Body of pancreas (tissue), 4 donors: ENCODE data around the gene UBR4. TPM values are rescaled to one million over a fixed set of nuclear protein-coding genes. Genes with fewer than 3 reads are reported as not detected.

Source experiments
- ATAC-seq: fragments of 150-250 bp; one replicate; pipeline ENCODE4 v1.9.1; 2016
- DNase-seq, 4 donors: peaks; one replicate each; pipeline ENCODE4 v3.0.0-alpha.2; 2019
- H3K27ac ChIP-seq, 4 donors: fragments of 200-600 bp; sonication (generic); 1 replicate in 3 of 4; 2 replicates in 1 of 4; pipeline versions ENCODE4 v1.5.1 to v1.6.1; 2016 to 2019; ENCODE audit warnings: mild to moderate bottlenecking in 1 of 4, mixed read lengths in 1 of 4, moderate library complexity in 1 of 4
- H3K27me3 ChIP-seq, 2 donors: fragments of 200-600 bp; sonication (generic); one replicate each; pipeline ENCODE4 v1.6.0; 2016; ENCODE audit warnings: mild to moderate bottlenecking in 1 of 2
- H3K36me3 ChIP-seq, 2 donors: fragments of 200-600 bp; sonication (generic); replicated peaks in 1 of 2; 2 replicates each; pipeline ENCODE4 v1.5.1; 2016; ENCODE audit warnings: low read depth in 2 of 2; ENCODE audit not compliant: insufficient read depth in 1 of 2
- H3K4me1 ChIP-seq: fragments of 200-600 bp; sonication (generic); one replicate; pipeline ENCODE4 v1.6.0; 2016
- H3K4me3 ChIP-seq, 2 donors: fragments of 200-600 bp; sonication (generic); 1 replicate in 1 of 2; 2 replicates in 1 of 2; pipeline ENCODE4 v1.5.1; 2016 to 2019
- H3K9me3 ChIP-seq, 3 donors: fragments of 200-600 bp; sonication (generic); 1 replicate in 2 of 3; 2 replicates in 1 of 3; pipeline ENCODE4 v1.5.1; 2016
- POLR2A ChIP-seq, 3 donors: fragments of 450-650 bp; IDR thresholded peaks; one replicate each; pipeline ENCODE4 v1.6.1; 2016; ENCODE audit warnings: antibody characterized with exemption in 3 of 3, mild to moderate bottlenecking in 2 of 3
- WGBS, 2 donors: methylation state at CpG; one replicate each; pipeline ENCODE4 v1.1.5; 2017; 5-methylcytosine and 5-hydroxymethylcytosine counted together
- intact Hi-C: fragments of 100-400 bp; cut with DNase I; formaldehyde crosslinking; loops from one replicate; pipeline ENCODE4 v1.15.1; 2023
- total RNA-seq, 2 donors: library from RNA; depleted of rRNA; stranded (reverse); fragments of >200 nt; gene quantifications; one replicate each; pipeline ENCODE4 v1.1.0, GENCODE V29; 2016
- TF ChIP-seq, protein P1 (sequence below), 7 experiments: fragments of 450-650 bp in 4 of 7; fragments of 200-600 bp in 3 of 7; sonication (generic) in 3 of 7; IDR thresholded peaks; one replicate each; pipeline ENCODE4 v1.5.1; 2016 to 2019; ENCODE audit warnings: antibody characterized with exemption in 7 of 7

The UBR4 gene
- total RNA-seq, 2 donors from 2014 or later = 84.4 to 87.4 TPM

DNA sequence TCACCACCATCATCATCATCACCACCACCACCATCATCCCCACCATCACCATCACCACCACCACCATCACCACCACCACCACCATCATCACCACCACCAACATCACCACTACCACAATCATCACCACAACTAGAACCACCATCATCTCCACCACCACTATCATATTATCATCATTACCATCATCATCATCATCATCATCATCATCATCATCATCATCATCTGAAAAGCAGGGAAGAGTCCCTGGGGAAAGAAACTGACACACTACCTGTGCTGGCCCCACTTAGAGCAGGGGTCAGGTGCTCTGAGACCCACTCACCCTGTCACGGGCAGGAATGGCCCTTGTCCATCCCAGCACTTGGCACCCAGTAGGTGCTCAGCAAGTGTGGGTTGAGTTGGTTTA, 148.7 kb downstream of the UBR4 start:
- Histone ChIP-seq H3K4me1 (peaks cover 32% of the 10 kb centered on the region), H3K36me3 (no peaks in the 10 kb centered on the region), H3K9me3 (no peaks in the 10 kb centered on the region), H3K27ac (no peak overlapping the region), H3K27me3 (no peaks in the 10 kb centered on the region), H3K4me3 (no peak overlapping the region)
- no peak for TF ChIP-seq POLR2A (IDR thresholded peaks at IDR 0.05)
- TF ChIP-seq, protein P1, sequence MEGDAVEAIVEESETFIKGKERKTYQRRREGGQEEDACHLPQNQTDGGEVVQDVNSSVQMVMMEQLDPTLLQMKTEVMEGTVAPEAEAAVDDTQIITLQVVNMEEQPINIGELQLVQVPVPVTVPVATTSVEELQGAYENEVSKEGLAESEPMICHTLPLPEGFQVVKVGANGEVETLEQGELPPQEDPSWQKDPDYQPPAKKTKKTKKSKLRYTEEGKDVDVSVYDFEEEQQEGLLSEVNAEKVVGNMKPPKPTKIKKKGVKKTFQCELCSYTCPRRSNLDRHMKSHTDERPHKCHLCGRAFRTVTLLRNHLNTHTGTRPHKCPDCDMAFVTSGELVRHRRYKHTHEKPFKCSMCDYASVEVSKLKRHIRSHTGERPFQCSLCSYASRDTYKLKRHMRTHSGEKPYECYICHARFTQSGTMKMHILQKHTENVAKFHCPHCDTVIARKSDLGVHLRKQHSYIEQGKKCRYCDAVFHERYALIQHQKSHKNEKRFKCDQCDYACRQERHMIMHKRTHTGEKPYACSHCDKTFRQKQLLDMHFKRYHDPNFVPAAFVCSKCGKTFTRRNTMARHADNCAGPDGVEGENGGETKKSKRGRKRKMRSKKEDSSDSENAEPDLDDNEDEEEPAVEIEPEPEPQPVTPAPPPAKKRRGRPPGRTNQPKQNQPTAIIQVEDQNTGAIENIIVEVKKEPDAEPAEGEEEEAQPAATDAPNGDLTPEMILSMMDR (IDR thresholded peaks at IDR 0.05) = no peak
- intact Hi-C loops = no loop called here
- WGBS, 2 donors = 100% methylated on average over 1 of the region's 1 CpG
- ATAC-seq = no peak
- no peak for DNase-seq

DNA sequence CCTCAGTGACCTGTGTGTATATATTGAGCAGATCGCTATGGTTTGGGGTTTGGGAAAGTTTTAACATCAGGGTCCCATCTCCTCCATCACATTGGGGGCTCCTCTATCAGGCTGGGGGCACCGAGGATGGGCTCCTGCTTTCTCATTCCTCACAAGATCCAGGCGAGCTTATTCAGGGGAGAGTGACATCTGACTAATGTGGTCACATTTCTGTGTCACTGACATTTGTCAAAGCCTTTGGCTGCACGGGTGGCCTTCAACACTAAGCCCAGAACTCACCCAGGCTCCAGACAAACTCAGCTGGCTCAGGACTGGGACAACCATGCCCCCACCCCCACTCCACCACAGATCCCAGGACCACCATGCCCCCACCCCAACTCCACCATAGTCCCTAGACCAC, 150.3 kb downstream of the UBR4 start:
- no peak for TF ChIP-seq POLR2A (IDR thresholded peaks at IDR 0.05)
- TF ChIP-seq, protein P1 (IDR thresholded peaks at IDR 0.05) = no peak

DNA sequence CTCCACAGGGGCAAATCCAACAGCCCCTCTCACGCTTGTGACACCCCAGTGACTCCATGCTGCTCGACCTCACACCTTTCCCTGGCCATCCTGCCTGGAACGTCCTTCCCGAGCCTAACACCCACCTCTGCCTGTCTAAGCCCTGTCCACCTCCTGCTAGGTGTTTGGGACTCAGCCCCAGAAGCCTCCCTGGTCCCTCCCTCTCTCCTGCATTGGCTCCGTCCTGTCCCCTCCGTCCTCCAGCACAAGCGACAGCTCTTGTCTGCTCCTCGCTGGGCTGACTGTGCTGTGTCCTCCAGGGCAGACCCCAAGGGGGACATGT, 151.6 kb downstream of the UBR4 start:
- no peak for TF ChIP-seq POLR2A (IDR thresholded peaks at IDR 0.05)
- TF ChIP-seq, protein P1 (IDR thresholded peaks at IDR 0.05) = no peak
- Histone ChIP-seq H3K27ac (no peak overlapping the region), H3K4me3 (no peak overlapping the region), H3K4me1 (peaks cover 3% of the 10 kb centered on the region), H3K36me3 (no peaks in the 10 kb centered on the region), H3K9me3 (no peaks in the 10 kb centered on the region), H3K27me3 (no peaks in the 10 kb centered on the region)
- intact Hi-C loops = no loop called here
- DNase-seq = no peak
- 68 to 69% methylated on average over 8 of the region's 8 CpGs for WGBS, 2 donors
- ATAC-seq = no peak

More for the DNA sequence above, 150.3 kb downstream of the UBR4 start:
- intact Hi-C loops = no loop called here
- 50 to 58% methylated on average over 4 of the region's 4 CpGs for WGBS, 2 donors
- Histone ChIP-seq H3K36me3 (no peaks in the 10 kb centered on the region), H3K27me3 (no peaks in the 10 kb centered on the region), H3K27ac (no peak overlapping the region), H3K9me3 (no peaks in the 10 kb centered on the region), H3K4me3 (no peak overlapping the region), H3K4me1 (peaks cover 17% of the 10 kb centered on the region)
- DNase-seq (no peak), ATAC-seq (no peak)

DNA sequence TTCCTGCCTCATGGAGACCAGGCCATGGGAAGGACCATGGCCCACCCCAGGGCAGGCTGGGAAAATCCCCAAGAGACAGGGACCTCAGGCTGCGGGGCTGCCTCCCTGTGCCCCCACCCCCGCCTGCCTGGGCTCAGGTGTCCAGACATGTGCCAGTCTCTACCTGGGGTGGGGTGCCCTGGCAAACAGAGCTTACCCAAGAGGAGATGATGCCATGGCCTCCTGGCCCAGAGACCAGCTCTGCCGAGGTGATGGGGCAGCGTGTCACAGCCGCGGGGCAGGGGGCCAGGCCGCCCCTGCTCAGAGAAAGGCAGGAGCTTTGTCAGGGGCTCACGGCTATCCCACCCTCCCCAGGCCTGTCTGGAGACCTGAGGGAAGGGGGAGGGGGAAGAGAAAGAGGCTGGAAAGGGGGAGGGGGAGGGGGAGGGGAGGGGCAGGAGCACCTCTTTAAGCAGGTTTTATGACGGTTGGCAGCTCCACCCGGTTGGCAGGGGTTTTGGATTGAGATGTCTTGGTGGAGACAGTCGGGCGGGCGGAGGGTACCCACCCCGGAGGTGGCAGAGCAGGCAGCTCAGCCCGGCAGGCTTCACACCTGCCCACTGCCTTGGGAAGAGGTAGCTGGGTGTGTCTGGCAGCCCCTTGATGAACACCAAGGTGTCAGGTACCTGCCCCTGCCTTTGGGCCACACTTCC, 152.1 kb downstream of the UBR4 start:
- intact Hi-C loops = no loop called here
- H3K9me3 ChIP-seq = no peaks in the 10 kb centered on the region
- no peaks in the 10 kb centered on the region for H3K27me3 ChIP-seq
- H3K4me3 ChIP-seq = no peak overlapping the region
- no peak for TF ChIP-seq POLR2A (IDR thresholded peaks at IDR 0.05)
- TF ChIP-seq, protein P1 (IDR thresholded peaks at IDR 0.05) = no peak
- no peaks in the 10 kb centered on the region for H3K36me3 ChIP-seq
- H3K4me1 ChIP-seq = no peaks in the 10 kb centered on the region
- ATAC-seq (no peak), DNase-seq (no peak)
- no peak overlapping the region for H3K27ac ChIP-seq
- 73 to 75% methylated on average over 15 of the region's 15 CpGs for WGBS, 2 donors

DNA sequence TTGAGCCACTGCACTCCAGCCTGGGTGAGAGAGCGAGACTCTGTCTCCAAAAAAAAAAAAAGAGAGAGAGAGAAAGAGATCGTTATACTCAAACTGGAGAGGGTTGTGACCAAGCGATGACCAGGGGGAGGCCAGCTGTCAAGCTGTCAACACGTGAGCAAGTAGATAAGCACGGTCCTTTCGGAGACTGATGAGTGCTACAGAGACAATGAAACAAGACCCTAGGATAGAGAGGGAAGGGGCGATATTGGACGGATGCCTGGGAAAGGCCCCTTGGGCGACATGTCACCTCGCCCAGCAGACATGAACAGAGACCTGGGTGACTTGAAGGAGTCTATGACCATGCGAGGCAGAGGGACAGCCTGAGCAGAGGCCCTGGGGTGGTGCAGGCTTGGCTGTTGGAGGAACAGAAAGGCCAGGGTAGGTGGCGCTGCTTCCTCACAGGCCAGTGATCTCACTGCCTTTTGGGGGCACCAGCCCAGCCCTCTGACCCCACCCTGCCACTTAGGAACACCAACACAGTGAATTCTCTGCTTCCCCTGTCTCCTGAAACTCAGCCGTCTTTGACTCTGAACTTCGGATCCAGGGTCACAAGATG, 152.8 kb downstream of the UBR4 start:
- H3K36me3 ChIP-seq = no peaks in the 10 kb centered on the region
- DNase-seq = no peak
- H3K4me3 ChIP-seq = no peak overlapping the region
- H3K27ac ChIP-seq = no peak overlapping the region
- H3K27me3 ChIP-seq = no peaks in the 10 kb centered on the region
- WGBS, 2 donors = 86 to 88% methylated on average over 11 to 13 of the region's 14 CpGs
- intact Hi-C loops = no loop called here
- TF ChIP-seq, protein P1 (IDR thresholded peaks at IDR 0.05) = no peak
- TF ChIP-seq POLR2A (IDR thresholded peaks at IDR 0.05) = no peak
- no peaks in the 10 kb centered on the region for H3K9me3 ChIP-seq
- no peak for ATAC-seq
- no peaks in the 10 kb centered on the region for H3K4me1 ChIP-seq
